ENCODE data around the gene FHIT.

FHIT gene

GRCh38 chr3:60517134-60517533 lies 734.1 kb downstream of the FHIT start:
- DNase-seq: no peak

- no peak for DNase-seq
Observed at GRCh38 chr3:60514866-60515265, 736.4 kb downstream of the FHIT start.

GRCh38 chr3:60514085-60514649 lies 737.1 kb downstream of the FHIT start:
- no peak for DNase-seq

GRCh38 chr3:60513241-60513640 lies 738.0 kb downstream of the FHIT start:
- no peak for DNase-seq

GRCh38 chr3:60512506-60512905 lies 738.7 kb downstream of the FHIT start:
- no peak for DNase-seq

- DNase-seq: no peak
Observed at GRCh38 chr3:60509471-60509870, 741.8 kb downstream of the FHIT start.

GRCh38 chr3:60504827-60505457 lies 746.3 kb downstream of the FHIT start:
- DNase-seq: no peak

- no peak for DNase-seq
Observed at GRCh38 chr3:60501314-60501713, 749.9 kb downstream of the FHIT start.

GRCh38 chr3:60497902-60498301 lies 753.4 kb downstream of the FHIT start:
- DNase-seq: no peak

GRCh38 chr3:60490992-60491391 lies 760.3 kb downstream of the FHIT start:
- no peak for DNase-seq

- no peak for DNase-seq
Observed at GRCh38 chr3:60475096-60475495, 776.2 kb downstream of the FHIT start.

- DNase-seq: no peak
Observed at GRCh38 chr3:60469481-60469880, 781.8 kb downstream of the FHIT start.

- no peak for DNase-seq
Observed at GRCh38 chr3:60463685-60464084, 787.6 kb downstream of the FHIT start.

- DNase-seq: no peak
Observed at GRCh38 chr3:60461267-60461666, 790.0 kb downstream of the FHIT start.

- DNase-seq: no peak
Observed at GRCh38 chr3:60456180-60456579, 795.1 kb downstream of the FHIT start.

GRCh38 chr3:60453326-60453725 lies 797.9 kb downstream of the FHIT start:
- DNase-seq: no peak

- DNase-seq: no peak
Observed at GRCh38 chr3:60448696-60449095, 802.6 kb downstream of the FHIT start.

GRCh38 chr3:60445446-60445845 lies 805.8 kb downstream of the FHIT start:
- DNase-seq: no peak

GRCh38 chr3:60444898-60445437 lies 806.3 kb downstream of the FHIT start:
- DNase-seq: no peak

GRCh38 chr3:60440869-60441268 lies 810.4 kb downstream of the FHIT start:
- DNase-seq: no peak

- no peak for DNase-seq
Observed at GRCh38 chr3:60435941-60436650, 815.2 kb downstream of the FHIT start.

- no peak for DNase-seq
Observed at GRCh38 chr3:60434950-60435349, 816.3 kb downstream of the FHIT start.

- no peak for DNase-seq
Observed at GRCh38 chr3:60434323-60434722, 816.9 kb downstream of the FHIT start.

- DNase-seq: no peak
Observed at GRCh38 chr3:60431599-60431958, 819.7 kb downstream of the FHIT start.

Data from NCI-H1048 (cell line).